HG03558 (cell line): ENCODE measurements around the gene DHRS13.
"Not testable (repeated sequence)": the region's sequence is repeated elsewhere in the genome, so short reads cannot be mapped to it uniquely, and the experiment has no call there.

Experiments
- ATAC-seq: cut with Tn5 transposase; IDR thresholded peaks from one replicate; pipeline ENCODE4 v1.9.1; 2021; ENCODE audit warnings: moderate number of reproducible peaks; ENCODE audit not compliant: unreplicated experiment; ENCODE audit errors: extremely low read depth

Gene DHRS13

DNA sequence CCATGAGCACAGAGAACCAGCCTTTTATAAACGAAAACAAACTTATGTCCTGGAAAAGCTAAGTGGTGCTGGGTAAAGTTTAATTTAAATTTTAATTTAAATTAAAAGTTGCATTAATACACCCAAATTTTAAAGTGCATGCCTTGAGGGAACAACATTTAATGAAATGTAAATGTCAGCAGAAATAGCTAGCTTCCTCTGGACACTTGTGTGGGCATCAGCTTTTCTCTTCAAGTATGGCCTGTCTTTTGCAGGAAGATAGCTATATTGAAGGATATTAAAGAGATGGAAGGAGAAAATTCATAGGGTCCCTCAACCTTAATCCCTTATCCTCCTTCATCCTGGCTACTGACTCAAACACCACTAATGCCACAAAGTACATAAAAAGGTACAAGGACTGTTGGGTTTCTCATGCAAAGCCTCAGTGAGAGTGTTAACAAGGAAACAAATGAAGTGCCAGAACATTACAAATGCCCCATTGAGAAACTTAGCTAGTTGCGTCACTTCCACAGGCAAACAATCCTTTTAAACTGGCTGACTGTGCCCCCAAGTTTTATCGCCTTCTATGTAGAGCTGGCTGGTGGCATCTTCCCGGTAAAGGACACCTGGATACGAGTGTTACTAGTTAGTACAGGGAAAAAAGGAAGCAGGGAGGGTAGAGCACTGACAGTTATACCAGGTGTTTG, 34.3 kb upstream of the DHRS13 start:
- ATAC-seq: no peak

DNA sequence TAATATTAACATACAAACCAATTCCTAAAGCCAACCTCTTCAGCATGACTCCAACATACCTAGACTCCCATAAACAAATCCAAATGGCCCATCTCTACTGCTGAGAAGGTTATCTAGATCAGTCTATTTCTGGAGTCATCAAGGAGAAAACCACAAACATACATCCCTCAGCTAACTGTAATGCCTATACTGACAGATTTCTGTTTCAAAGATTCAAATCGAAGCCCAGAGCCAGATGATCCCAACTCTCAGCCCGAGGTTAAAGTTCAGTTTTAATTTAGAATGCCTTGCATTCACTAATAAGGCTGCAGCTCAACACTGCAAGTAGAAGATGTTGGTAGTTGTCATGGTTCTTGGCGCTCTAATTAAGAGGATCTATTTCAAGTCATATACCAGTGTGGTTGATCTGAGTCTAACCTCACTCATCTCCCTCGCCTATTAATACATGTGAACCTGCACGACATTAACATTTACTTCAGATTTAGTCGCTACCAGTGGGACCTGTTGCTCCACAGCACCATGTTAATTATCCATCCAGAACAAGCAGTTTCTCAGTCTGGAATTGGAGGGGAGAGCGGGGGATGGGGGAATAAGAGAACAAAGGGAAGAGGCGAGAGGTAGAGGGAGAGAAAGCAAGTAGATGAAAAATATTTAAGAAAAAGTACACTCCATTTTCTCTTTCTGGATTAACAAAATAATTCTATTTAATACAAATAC, 33.0 kb upstream of the DHRS13 start:
- ATAC-seq: no peak

DNA sequence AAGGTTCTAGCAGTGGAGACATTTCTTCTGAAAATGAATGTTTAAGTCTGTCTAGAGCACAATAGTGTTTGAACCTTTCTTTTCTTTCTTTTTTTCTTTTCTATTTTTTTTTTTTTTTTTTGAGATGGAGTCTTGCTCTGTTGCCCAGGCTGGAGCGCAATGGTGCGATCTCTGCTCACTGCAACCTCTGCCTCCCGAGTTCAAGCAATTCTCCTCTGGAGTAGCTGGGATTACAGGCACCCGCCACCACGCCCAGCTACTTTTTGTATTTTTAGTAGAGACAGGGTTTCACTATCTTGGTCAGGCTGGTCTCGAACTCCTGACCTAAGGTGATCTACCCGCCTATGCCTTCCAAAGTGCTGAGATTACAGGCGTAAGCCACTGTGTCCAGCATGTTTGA, 31.6 kb upstream of the DHRS13 start:
- not testable (repeated sequence) for ATAC-seq

DNA sequence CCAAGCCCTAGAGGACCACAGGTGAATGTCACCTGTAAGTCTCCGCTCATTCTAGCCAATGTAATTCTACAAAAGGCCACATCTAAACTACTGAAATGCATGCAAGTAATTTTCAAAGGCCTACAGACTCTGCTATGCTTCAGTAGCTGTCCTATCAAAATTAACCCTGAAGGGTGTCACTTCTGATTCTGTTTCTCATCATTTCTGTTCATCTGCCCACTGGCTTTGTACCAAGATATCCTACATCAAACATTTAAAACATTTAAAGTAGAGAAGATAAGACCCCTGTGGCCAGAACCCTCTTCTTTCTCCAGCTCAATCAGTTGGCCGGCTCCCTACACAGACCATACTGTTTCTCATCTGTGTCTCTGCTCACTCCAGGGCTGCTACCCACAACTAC, 26.9 kb upstream of the DHRS13 start:
- ATAC-seq: no peak

DNA sequence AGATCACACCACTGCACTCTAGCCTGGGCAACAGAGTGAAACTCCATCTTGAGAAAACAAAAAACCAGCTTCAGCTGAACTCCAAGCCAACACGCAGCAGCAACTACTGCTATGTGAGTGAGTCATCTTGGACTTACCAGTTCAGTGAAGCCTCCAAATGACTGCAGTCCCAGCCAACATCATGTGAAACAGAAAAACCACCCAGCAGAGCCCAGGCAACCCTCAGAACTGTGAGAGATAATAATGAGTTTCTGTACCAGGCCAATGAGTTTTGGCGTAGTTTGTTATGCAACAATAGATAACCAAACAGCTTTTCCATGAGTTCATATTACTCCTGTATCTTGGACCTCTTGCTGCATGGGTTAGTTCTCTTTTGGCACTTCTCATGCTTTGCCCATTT, 25.2 kb upstream of the DHRS13 start:
- no peak for ATAC-seq

DNA sequence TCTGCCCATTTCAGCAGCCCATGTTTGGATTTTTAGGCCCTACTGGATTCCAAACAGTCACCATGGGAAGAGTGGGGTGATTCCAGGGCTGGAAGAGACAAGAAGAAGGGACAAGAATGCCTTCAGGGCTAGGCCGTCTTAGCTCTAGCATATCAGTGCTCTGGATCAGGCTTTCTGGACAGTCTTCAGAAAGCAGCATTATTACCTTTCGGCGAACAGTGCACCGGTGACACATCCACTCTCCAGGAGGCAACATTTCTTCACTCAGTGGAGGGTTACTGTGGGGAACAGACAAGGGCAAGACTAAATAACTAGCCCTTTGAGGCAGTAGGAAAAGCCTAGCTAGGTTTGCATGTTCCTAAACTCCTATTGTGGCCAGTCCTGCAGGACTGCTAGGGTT, 23.9 kb upstream of the DHRS13 start:
- ATAC-seq: no peak

DNA sequence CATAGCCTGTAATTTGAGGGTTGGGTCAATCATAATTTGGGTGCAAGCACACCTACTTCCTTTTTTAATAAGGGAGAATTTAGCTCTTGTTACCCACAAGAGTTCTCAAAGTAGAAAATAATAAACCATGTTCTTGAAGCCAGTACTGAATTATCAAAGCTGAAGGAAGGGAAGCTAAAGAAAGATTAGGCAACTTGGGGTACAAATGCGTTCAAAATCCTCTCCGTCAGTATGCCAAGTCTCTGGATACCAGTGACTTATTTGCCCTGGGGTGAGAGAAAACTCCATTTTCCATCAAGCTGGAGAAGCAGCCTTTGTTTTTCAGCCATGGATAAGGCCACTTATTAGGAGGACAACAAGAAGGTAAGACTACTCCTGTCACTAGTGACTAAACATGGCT, 23.5 kb upstream of the DHRS13 start:
- ATAC-seq: no peak

DNA sequence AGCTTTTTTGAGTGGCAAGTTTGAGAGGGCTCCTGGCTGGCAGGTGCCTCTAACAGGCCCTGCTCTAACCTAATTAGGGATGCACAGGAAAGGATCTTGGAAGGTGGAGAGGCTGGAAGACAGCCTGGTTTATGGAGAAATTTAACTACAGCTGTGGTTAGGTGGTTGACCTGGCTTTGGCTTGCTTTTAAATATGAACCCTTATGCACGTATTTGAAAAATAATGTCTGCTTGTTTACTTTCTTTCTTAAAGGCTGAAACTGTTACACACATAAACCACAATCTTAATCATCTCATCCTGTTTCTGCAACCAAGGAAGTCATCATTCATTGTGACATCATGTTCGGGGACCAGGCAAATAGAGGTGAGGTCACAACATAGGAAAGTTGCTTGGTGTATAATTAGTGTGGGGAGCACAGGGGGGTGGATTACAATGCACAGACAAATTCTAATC, 23.1 kb upstream of the DHRS13 start:
- no peak for ATAC-seq

DNA sequence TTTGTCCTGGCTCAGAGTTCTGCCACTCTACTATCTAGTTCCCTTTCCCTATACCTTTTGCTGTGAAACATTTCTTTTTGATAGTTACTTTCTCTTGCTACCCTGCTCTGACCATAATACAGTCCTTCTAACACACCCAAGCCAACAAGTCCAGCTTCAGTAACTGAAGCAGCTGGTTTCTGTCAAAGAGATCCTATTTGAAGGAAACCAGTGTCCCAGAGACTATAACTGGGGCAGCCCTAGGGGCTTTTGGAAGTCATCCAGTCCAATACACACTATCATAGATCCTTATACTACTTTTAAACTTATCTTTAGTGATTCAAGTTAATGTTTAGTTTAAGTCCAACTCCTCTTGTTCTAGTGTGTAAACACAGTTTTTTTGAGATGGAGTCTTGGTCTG, 17.3 kb upstream of the DHRS13 start:
- no peak for ATAC-seq

DNA sequence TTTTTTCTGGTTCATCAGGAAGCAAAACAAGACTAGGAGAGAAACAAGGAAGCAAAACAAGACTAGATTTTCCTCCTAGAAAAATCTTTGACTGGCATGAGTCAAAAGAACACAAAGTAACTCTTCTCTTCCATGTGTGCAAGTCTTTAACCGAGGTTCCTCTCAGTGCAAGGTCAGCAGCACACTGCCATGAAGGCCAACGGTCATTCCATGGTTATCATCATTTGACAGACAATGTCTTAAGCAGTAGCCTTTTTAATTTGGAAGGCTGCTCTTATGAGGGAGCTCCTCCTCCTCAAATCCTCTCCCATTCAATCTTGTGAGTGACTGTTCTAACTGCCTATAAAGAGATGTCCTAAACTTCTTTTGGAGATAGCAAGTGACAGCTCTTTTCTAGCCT, 15.4 kb upstream of the DHRS13 start:
- no peak for ATAC-seq

DNA sequence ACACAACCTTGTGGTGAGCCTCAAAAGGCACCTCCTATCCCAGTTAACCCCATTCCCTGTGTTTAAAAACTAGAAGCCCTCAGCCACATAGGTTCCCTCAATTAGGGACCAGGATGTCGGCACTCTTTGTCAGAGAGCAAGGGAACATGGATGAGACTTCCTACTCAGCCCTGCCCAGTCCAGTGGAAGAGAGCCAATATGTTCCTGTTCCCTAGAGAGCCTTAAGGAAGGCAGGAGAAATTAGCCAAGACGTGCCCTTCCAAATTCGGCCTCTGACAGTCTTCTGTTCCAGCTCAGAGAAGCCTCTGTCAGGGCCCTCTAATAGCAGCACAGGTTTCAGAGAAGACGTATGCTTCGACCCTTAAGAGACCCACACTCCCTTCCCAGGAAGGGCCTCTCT, 14.6 kb upstream of the DHRS13 start:
- ATAC-seq: no peak

DNA sequence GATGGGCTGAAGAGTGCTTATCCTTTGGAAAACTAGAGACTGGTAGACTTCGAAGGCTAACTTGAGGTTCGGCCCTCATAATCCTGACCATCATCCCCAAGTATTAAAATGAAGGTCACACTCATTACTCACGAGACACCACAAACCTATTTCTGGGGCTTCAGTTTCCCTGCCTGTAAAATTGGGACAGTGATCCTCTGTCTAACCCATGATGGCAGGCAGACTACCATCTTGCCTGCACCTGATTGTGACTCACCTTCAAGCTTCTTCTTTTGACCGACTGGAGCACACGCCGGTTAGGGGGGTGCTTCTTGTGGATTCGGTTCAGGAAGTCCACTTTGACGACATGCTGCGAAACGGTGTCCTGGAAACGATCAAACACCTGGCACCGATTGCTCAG, 14.2 kb upstream of the DHRS13 start:
- no peak for ATAC-seq

DNA sequence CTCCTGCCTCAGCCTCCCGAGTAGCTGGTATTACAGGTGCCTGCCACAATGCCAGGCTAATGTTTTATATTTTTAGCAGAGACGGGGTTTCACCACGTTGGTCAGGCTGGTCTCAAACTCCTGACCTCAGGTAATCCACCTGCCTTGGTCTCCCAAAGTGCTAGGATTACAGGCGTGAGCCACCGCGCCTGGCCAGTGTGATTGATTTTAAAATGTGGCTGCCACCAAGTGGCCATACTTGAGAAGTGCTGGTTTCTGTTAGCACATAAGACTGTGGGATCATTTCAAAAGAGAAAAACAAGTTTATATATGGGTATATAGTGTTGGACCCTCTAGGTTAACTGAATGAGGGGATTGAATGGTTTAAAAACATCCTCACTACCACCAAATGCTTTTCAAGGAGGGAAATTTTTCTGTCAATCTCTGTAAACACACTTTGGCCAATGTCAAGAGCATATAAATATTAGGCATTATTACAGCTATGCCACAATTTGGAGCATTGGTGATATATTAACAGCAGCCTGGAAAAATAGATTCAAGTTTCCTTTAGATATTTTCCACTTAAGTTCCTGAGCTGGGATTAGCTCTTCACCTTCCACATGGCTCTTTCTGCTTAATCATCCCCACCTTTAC, 13.5 kb upstream of the DHRS13 start:
- ATAC-seq: no peak

DNA sequence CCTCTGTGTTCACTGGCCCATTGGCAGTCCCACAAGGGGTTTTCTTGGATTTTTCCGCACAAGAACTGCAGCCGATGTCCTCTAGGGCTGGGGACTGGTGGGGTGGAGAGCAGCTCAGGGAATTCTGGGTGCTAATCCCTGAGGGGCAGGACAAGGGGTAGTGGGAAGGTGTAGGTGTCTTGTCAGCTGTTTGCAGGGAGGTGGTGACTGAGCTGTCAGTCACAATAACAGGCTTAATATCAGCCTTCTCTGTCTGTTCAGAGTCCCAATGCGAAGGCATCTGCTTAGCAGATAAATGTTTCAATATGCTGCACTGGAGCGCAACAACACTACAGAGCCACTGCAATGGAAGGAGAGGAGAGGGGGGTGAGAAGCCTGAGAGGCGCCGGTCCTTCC, 10.1 kb upstream of the DHRS13 start:
- ATAC-seq: no peak

DNA sequence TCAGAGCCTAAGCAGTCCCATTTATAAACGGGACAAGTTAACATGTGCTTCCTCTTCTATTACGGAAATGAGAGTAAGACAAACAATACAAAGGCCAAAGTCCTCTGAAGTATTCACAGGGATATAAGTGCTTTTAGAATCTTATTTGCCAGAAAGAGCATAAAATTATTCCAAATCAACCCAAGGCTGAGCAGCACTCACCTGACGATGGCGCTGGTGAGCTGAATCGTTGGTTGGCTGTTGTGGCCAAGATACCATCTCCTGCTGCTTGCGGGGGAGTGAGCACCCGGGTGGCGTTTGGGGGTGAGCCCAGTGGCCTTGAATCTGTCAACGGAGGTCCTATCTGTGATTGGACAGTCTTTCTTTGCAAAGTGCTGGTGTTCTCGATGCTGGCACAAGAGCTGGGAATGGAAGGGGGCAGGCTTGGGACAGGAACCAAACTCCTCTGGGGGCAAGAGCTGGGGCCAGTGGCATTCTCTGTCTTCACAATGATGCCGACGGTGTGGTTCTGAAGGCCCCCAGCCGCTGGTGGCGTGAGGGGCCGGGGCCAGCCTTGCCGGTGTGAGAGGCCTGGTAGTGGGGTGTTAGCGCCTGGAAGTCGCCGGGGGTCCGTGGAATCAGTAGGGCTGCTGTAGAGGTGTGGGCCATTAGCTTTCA, 9.5 kb upstream of the DHRS13 start:
- no peak for ATAC-seq

DNA sequence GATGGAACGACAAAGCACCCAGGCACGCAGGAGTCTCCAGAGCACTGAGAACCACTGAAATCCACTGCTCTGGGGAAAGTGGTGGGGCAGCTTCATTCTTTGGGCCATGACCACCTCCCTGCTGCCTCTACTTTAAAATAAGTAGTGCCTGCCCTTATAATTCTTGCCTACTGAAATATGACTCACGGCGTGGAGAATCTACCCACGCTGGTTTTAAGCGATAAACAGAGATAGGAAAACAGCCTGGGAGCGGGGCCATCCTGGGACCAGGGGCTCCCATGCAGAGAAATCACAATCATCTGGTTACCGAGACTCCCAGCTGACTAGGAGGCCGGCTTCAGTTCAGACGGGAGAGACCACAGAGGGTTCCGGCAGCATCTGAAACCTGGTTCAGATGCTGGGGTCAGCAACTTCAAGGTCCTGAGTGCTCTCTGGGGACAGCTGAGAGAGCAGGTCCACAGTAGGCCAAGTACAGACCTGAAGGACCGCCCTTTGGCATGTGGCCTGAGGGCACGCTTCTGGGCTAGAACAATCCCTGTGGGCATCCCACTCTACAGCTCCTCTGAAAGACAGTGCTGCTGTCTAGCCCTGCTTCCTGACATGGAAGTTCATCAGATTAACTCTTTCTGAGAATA, 8.6 kb upstream of the DHRS13 start:
- ATAC-seq: no peak

DNA sequence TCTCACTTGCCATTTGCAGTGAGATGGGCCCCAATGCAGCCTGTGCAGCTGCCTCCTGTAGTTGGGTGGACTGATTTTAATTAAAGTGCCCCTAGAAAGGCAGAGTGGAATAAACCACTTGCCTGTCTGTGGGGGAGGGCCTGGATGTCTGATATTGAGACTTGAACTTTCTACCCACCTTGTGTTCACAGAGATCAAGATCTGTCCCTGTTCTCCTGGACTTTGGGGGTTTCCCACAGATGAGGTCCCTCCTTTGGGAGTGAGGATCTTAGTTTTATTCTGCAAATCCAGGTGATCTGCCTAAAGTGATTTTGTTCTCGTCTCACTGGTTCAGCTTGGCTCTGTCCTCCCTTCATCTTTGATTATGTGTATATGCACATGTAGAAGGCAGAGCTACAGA, 7.7 kb upstream of the DHRS13 start:
- ATAC-seq: no peak

DNA sequence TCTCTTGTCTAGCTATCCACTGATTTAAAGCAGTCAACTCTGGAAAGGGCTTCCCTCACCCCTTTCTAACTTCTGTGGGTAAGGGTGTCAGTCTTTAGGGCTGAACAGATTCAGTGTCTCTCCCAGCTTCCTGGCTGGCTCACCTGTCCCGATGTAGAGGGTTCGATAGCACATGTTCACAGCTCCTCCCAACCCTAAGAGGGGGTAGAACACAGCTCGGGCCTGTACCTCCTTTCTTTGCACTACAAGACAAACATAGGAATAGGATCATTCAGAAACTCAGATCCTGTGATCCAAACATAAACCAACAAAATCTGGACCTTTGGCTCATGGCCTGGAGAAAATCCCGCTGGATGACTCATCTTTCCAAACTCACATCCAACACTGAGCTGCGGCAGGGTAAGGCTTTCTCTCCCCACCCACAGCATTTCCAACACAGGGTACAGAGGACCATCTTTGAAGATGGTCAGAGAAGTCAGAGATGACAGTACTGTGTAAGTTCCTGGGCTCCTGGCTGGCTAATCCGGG, 5.8 kb upstream of the DHRS13 start:
- ATAC-seq: no peak

DNA sequence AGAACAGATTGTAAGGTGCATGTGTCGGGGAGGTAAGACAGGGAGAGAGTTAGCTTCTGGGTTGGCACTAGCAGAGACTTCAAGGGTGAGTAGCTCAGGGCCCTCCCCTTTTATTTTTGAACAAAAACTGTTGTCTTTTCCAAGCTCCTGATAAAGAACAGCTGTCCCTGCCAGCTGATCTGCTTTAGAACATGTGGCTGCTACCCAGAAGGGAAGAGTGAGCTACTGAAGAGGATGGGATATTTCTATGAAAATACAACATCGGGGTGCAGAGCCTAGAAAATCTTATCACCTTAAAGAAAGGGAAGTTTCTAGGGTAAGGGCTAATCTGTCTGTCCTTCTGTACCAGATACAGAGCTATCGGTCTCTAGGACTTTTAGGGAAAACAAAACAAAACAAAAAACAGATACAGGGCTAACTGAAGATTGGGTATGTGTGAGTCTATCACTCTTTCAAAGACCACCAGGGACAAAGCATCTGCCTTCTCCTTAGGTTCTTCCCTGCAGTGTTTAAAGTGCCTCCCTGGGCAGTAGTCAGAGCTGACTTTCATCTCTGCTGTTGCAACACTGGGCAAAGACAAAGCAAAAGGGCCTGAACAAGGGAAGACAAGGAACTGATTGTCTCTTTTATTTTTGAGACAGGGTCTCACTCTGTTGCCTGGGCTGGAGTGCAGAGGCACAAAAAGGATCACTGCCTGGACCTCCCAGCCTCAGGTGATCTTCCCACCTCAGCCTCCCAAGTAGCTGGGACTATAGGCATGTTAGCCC, 5.0 kb upstream of the DHRS13 start:
- no peak for ATAC-seq
